Neural cell (in vitro differentiated cells): ENCODE data around the gene LIPT1. TPM values are rescaled to one million over a fixed set of nuclear protein-coding genes. Genes with fewer than 3 reads are reported as not detected.

Experiments
- H2AFZ ChIP-seq: fragments of 200-600, 300-800 bp; sonication (generic), shearing (Covaris generic); 2 replicates; pipeline ENCODE4 v1.6.0; 2014; ENCODE audit warnings: low read depth, mild to moderate bottlenecking, antibody characterized with exemption, low read length, moderate library complexity
- H3F3A ChIP-seq: fragments of 200-600 bp; shearing (Covaris generic); 2 replicates; pipeline ENCODE4 v1.6.1; 2016; ENCODE audit warnings: mild to moderate bottlenecking, moderate library complexity, mixed read lengths, antibody characterized with exemption, low read length; ENCODE audit not compliant: insufficient read depth, poor library complexity, severe bottlenecking
- H3K27ac ChIP-seq: fragments of 200-600, 300-800 bp; sonication (generic), shearing (Covaris generic); 2 replicates; pipeline ENCODE4 v1.5.1; 2014; ENCODE audit warnings: mild to moderate bottlenecking, low read length, moderate library complexity
- H3K27me3 ChIP-seq: fragments of 300-800, 200-600 bp; sonication (generic), shearing (Covaris generic); 2 replicates; pipeline ENCODE4 v1.6.0; 2014; ENCODE audit warnings: mild to moderate bottlenecking, low read depth, low read length, moderate library complexity; ENCODE audit not compliant: insufficient read depth
- H3K36me3 ChIP-seq: fragments of 300-800, 200-600 bp; sonication (generic), shearing (Covaris generic); 2 replicates; pipeline ENCODE4 v1.5.1; 2014; ENCODE audit warnings: mild to moderate bottlenecking, antibody characterized with exemption, low read length, moderate library complexity; ENCODE audit not compliant: insufficient read depth
- H3K4me2 ChIP-seq: fragments of 300-800, 200-600 bp; sonication (generic), shearing (Covaris generic); 2 replicates; pipeline ENCODE4 v1.6.0; 2014; ENCODE audit warnings: mild to moderate bottlenecking, low read length
- H3K4me3 ChIP-seq: fragments of 300-800, 200-600 bp; sonication (generic), shearing (Covaris generic); 2 replicates; pipeline ENCODE4 v1.5.1; 2014; ENCODE audit warnings: mild to moderate bottlenecking, low read length, moderate library complexity
- H3K79me2 ChIP-seq: fragments of 200-600 bp; shearing (Covaris generic); replicated peaks from 2 replicates; pipeline ENCODE4 v1.6.0; 2014; ENCODE audit warnings: mild to moderate bottlenecking, low read length, moderate library complexity; ENCODE audit not compliant: insufficient read depth
- H3K9ac ChIP-seq: fragments of 300-800, 200-600 bp; sonication (generic), shearing (Covaris generic); 2 replicates; pipeline ENCODE4 v1.6.1; 2016; ENCODE audit warnings: mild to moderate bottlenecking, low read length, mixed read lengths
- H3K9me2 ChIP-seq: fragments of 200-600 bp; shearing (Covaris generic); 2 replicates; pipeline ENCODE4 v1.6.1; 2016; ENCODE audit warnings: mild to moderate bottlenecking, low read length, mixed read lengths; ENCODE audit not compliant: insufficient read depth
- H3K9me3 ChIP-seq: fragments of 200-600, 300-800 bp; sonication (generic), shearing (Covaris generic); 2 replicates; pipeline ENCODE4 v1.6.1; 2016; ENCODE audit warnings: mild to moderate bottlenecking, mixed run types, low read length, moderate library complexity, mixed read lengths
- H4K20me1 ChIP-seq: fragments of 200-600 bp; shearing (Covaris generic); 2 replicates; pipeline ENCODE4 v1.6.1; 2016; ENCODE audit warnings: mild to moderate bottlenecking, mixed run types; ENCODE audit not compliant: insufficient read depth
- CTCF ChIP-seq: fragments of 450-650 bp; IDR thresholded peaks from 2 replicates; pipeline ENCODE4 v1.5.1; 2014; ENCODE audit warnings: antibody characterized with exemption, mild to moderate bottlenecking, moderate library complexity; ENCODE audit not compliant: poor library complexity, severe bottlenecking
- EP300 ChIP-seq: fragments of 450-650 bp; conservative IDR thresholded peaks from 2 replicates; pipeline ENCODE4 v1.6.1; 2014; ENCODE audit warnings: antibody characterized with exemption, mild to moderate bottlenecking, moderate library complexity; ENCODE audit not compliant: poor library complexity, severe bottlenecking
- EZH2 ChIP-seq: fragments of 200-600, 300-800 bp; shearing (Covaris generic), sonication (generic); IDR thresholded peaks from 2 replicates; pipeline ENCODE4 v1.6.1; 2014; ENCODE audit warnings: antibody characterized with exemption, low read length, borderline replicate concordance, mild to moderate bottlenecking; ENCODE audit not compliant: insufficient read depth, poor library complexity, severe bottlenecking
- MXI1 ChIP-seq: fragments of 450-650 bp; conservative IDR thresholded peaks from 2 replicates; pipeline ENCODE4 v1.6.1; 2014; ENCODE audit warnings: antibody characterized with exemption, mild to moderate bottlenecking; ENCODE audit not compliant: poor library complexity, severe bottlenecking
- POLR2AphosphoS5 ChIP-seq: IDR thresholded peaks from 2 replicates; pipeline ENCODE4 v1.6.1; 2012
- RAD21 ChIP-seq: fragments of 450-650 bp; conservative IDR thresholded peaks from 2 replicates; pipeline ENCODE4 v1.6.1; 2014; ENCODE audit warnings: antibody characterized with exemption, mild to moderate bottlenecking, moderate library complexity
- REST ChIP-seq: IDR thresholded peaks from 2 replicates; pipeline ENCODE4 v1.6.1; 2012; ENCODE audit warnings: borderline replicate concordance
- SMC3 ChIP-seq: fragments of 450-650 bp; conservative IDR thresholded peaks from 2 replicates; pipeline ENCODE4 v1.6.1; 2014; ENCODE audit warnings: antibody characterized with exemption, mild to moderate bottlenecking, moderate library complexity; ENCODE audit not compliant: poor library complexity
- TAF1 ChIP-seq: IDR thresholded peaks from 2 replicates; pipeline ENCODE4 v1.6.1; 2012; ENCODE audit warnings: low read depth
- polyA plus RNA-seq: library from polyadenylated mRNA; depleted of rRNA; stranded (reverse); fragments of >200 nt; gene quantifications from 2 replicates; pipeline ENCODE4 v1.2.3, GENCODE V29; 2014

The LIPT1 gene
- polyA plus RNA-seq, 1 donor from 2014 or later, result 2.8 TPM

GRCh38 chr2:99150706-99151105 lies 4.1 kb upstream of the LIPT1 start:
- Histone ChIP-seq H3K27ac (no peak overlapping the region), H3K9me2 (no peaks in the 10 kb centered on the region), H3K9ac (no peak overlapping the region), H3K79me2 (no peaks in the 10 kb centered on the region), H4K20me1 (no peaks in the 10 kb centered on the region), H3K4me2 (no peak overlapping the region), H2AFZ (no peak overlapping the region), H3F3A (no peaks in the 10 kb centered on the region), H3K4me3 (no peak overlapping the region), H3K27me3 (no peaks in the 10 kb centered on the region), H3K9me3 (no peaks in the 10 kb centered on the region), H3K36me3 (no peaks in the 10 kb centered on the region)
- TF ChIP-seq POLR2AphosphoS5 (no peak), SMC3 (no peak), MXI1 (no peak), RAD21 (no peak), TAF1 (no peak), EZH2 (no peak), CTCF (no peak), REST (no peak), EP300 (no peak)

- H3K4me3 ChIP-seq, result no peak overlapping the region
- H2AFZ ChIP-seq, result no peak overlapping the region
- no peaks in the 10 kb centered on the region for H3K9me3 ChIP-seq
- H3K27me3 ChIP-seq, result no peaks in the 10 kb centered on the region
- H3K9me2 ChIP-seq, result no peaks in the 10 kb centered on the region
- H3F3A ChIP-seq, result no peaks in the 10 kb centered on the region
- no peaks in the 10 kb centered on the region for H3K36me3 ChIP-seq
- no peak overlapping the region for H3K9ac ChIP-seq
- H3K27ac ChIP-seq, result no peak overlapping the region
- no peak for TF ChIP-seq RAD21
- TF ChIP-seq POLR2AphosphoS5, result no peak
- no peak for TF ChIP-seq TAF1
- no peak for TF ChIP-seq CTCF
- TF ChIP-seq MXI1, result no peak
- TF ChIP-seq EP300, result no peak
- no peak for TF ChIP-seq REST
- TF ChIP-seq EZH2, result no peak
- no peak for TF ChIP-seq SMC3
- no peaks in the 10 kb centered on the region for H3K79me2 ChIP-seq
- H4K20me1 ChIP-seq, result no peaks in the 10 kb centered on the region
- H3K4me2 ChIP-seq, result no peak overlapping the region
Observed at GRCh38 chr2:99152199-99152895, 2.4 kb upstream of the LIPT1 start.
